ENCODE measurements around the gene PARD6B. TPM values are rescaled to one million over a fixed set of nuclear protein-coding genes. Genes with fewer than 3 reads are reported as not detected.

The PARD6B gene
- total RNA-seq, 1 donor from 2014 or later: 4.0 TPM

DNA sequence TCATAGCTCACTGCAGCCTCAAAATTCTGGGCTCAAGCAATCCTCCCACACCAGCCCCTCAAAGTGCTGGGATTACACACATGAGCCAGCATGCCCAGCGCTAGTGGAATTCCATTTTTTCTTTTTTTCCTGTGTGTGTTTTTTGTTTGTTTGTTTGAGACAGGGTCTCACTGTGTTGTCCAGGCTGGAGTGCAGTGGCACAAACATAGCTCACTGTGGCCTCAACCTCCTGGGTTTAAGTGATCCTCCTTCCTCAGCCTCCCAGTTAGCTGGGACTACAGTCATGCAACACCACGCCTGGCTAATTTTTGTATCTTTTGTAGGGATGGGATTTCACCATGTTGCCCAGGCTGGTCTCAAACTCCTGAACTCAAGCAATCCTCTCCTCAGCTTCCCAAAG is 14.1 kb upstream of the PARD6B start:
- Mint-ChIP-seq H3K27me3 (ENCODE audit: unreplicated experiment) (no peaks in the 10 kb centered on the region), H3K27ac (ENCODE audit: unreplicated experiment) (no peak overlapping the region), H3K36me3 (ENCODE audit: unreplicated experiment) (no peaks in the 10 kb centered on the region), H3K4me3 (ENCODE audit: unreplicated experiment) (no peak overlapping the region), H3K4me1 (ENCODE audit: low read depth, unreplicated experiment) (peaks cover 6% of the 10 kb centered on the region), H3K9me3 (ENCODE audit: unreplicated experiment) (peaks cover 2% of the 10 kb centered on the region)
- no peak for DNase-seq
- TF ChIP-seq, protein P1, sequence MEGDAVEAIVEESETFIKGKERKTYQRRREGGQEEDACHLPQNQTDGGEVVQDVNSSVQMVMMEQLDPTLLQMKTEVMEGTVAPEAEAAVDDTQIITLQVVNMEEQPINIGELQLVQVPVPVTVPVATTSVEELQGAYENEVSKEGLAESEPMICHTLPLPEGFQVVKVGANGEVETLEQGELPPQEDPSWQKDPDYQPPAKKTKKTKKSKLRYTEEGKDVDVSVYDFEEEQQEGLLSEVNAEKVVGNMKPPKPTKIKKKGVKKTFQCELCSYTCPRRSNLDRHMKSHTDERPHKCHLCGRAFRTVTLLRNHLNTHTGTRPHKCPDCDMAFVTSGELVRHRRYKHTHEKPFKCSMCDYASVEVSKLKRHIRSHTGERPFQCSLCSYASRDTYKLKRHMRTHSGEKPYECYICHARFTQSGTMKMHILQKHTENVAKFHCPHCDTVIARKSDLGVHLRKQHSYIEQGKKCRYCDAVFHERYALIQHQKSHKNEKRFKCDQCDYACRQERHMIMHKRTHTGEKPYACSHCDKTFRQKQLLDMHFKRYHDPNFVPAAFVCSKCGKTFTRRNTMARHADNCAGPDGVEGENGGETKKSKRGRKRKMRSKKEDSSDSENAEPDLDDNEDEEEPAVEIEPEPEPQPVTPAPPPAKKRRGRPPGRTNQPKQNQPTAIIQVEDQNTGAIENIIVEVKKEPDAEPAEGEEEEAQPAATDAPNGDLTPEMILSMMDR (IDR thresholded peaks at IDR 0.05; ENCODE audit: partially characterized antibody, unreplicated experiment): no peak

DNA sequence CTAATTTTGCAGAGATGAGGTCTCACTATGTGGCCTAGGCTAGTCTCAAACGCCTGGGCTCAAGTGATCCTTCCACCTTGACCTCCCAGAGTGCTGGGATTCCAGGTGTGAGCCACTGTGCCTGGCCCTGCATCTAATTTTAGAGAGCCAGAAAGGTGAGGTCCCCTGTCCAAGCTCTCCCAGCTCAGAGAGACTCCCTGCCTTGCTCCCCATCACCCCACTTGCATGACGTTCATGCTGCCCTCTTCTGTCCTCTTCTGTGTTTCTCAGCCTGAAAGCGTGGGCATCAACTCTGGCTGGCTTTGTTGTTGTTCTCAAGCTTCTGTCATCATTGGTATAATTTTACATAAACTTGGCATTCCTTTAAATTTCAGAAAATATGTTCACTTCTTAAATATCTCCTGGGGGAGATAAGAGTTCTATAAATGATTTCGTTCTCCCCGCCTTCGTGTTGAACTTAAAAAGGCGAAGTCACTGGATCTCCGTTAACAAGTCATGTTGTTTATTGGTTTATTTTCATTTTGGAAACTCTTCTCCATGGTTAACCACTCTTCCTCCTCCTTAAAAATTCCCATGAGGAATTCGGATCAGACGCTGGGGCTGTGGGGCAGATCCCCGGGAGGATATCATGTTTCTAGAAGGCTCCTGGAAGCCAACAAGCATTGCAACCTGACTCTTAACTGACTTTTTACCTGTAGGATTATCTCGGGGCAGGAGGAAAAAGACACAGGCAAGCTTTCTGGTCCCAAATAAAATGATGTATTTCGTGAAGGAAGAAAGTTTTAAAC is 13.2 kb upstream of the PARD6B start:
- Mint-ChIP-seq H3K27me3 (ENCODE audit: unreplicated experiment) (no peaks in the 10 kb centered on the region), H3K4me1 (ENCODE audit: low read depth, unreplicated experiment) (peaks cover 6% of the 10 kb centered on the region), H3K36me3 (ENCODE audit: unreplicated experiment) (no peaks in the 10 kb centered on the region), H3K9me3 (ENCODE audit: unreplicated experiment) (peaks cover 2% of the 10 kb centered on the region), H3K27ac (ENCODE audit: unreplicated experiment) (no peak overlapping the region), H3K4me3 (ENCODE audit: unreplicated experiment) (no peak overlapping the region)
- DNase-seq: no peak
- TF ChIP-seq, protein P1 (IDR thresholded peaks at IDR 0.05; ENCODE audit: partially characterized antibody, unreplicated experiment): no peak

DNA sequence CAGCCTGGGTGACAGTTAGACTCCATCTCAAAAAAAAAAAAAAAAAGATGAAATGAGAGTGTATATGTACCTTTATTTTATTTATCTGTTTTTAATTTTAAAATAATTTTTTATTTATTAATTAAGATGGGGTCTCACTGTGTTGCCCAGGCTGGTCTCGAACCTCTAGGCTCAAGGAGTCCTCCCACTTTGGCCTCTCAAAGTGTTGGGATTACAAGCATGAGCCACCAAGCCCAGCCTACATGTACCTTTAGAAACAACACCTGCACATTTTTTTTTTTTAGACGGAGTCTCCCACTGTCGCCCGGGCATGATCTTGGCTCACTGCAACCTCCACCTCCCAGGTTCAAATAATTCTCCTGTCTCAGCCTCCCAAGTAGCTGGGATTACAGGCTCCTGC is 12.1 kb upstream of the PARD6B start:
- no peaks in the 10 kb centered on the region for H3K36me3 Mint-ChIP-seq (ENCODE audit: unreplicated experiment)
- no peak overlapping the region for H3K27ac Mint-ChIP-seq (ENCODE audit: unreplicated experiment)
- no peak overlapping the region for H3K4me3 Mint-ChIP-seq (ENCODE audit: unreplicated experiment)
- H3K9me3 Mint-ChIP-seq (ENCODE audit: unreplicated experiment): peaks cover 3% of the 10 kb centered on the region
- TF ChIP-seq, protein P1 (IDR thresholded peaks at IDR 0.05; ENCODE audit: partially characterized antibody, unreplicated experiment): no peak
- no peak for DNase-seq
- H3K27me3 Mint-ChIP-seq (ENCODE audit: unreplicated experiment): no peaks in the 10 kb centered on the region
- peaks cover 6% of the 10 kb centered on the region for H3K4me1 Mint-ChIP-seq (ENCODE audit: low read depth, unreplicated experiment)

DNA sequence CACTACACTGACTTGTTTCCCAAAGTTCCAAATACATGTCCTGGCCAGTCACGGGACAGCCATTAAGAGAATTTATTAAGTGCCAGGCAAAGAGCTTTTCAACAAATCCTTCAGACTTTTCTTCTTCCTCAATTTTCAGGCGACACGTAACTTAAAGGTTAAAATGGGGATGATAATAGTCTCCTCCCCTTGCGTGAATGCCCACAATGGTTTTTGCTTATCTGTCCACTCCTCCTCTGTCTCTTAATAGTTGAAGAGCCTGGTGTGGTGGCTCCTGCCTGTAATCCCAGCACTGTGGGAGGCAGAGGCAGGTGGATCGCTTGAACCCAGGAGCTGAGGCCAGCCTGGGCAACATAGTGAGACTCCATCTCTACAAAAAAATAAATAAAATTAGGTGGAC is 11.4 kb upstream of the PARD6B start:
- Mint-ChIP-seq H3K4me3 (ENCODE audit: unreplicated experiment) (no peak overlapping the region), H3K27ac (ENCODE audit: unreplicated experiment) (no peak overlapping the region), H3K4me1 (ENCODE audit: low read depth, unreplicated experiment) (peaks cover 6% of the 10 kb centered on the region), H3K27me3 (ENCODE audit: unreplicated experiment) (no peaks in the 10 kb centered on the region), H3K9me3 (ENCODE audit: unreplicated experiment) (peaks cover 3% of the 10 kb centered on the region), H3K36me3 (ENCODE audit: unreplicated experiment) (no peaks in the 10 kb centered on the region)
- TF ChIP-seq, protein P1 (IDR thresholded peaks at IDR 0.05; ENCODE audit: partially characterized antibody, unreplicated experiment): no peak
- no peak for DNase-seq

DNA sequence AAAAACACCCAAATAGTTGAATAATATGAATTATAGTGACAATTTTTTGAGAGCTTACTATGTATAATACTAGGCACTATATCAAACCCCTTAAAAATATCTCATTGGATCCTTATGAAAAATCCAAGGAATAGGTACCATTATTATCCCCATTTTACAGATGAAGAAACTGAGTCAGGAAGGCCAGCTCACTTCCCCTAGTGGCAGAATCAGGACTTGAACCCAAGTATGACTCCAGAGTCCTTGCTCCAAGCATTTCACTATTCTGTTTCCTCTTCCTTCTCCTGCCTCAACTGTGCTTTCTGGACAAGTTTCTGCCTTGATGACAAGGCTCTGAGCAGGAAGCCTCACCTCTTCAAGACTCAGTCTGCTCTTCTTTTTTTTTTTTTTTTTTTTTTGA is 10.8 kb upstream of the PARD6B start:
- peaks cover 3% of the 10 kb centered on the region for H3K9me3 Mint-ChIP-seq (ENCODE audit: unreplicated experiment)
- DNase-seq: no peak
- no peak overlapping the region for H3K4me3 Mint-ChIP-seq (ENCODE audit: unreplicated experiment)
- no peaks in the 10 kb centered on the region for H3K36me3 Mint-ChIP-seq (ENCODE audit: unreplicated experiment)
- H3K4me1 Mint-ChIP-seq (ENCODE audit: low read depth, unreplicated experiment): peaks cover 6% of the 10 kb centered on the region
- no peaks in the 10 kb centered on the region for H3K27me3 Mint-ChIP-seq (ENCODE audit: unreplicated experiment)
- no peak overlapping the region for H3K27ac Mint-ChIP-seq (ENCODE audit: unreplicated experiment)
- TF ChIP-seq, protein P1 (IDR thresholded peaks at IDR 0.05; ENCODE audit: partially characterized antibody, unreplicated experiment): peak; percentile 36
